ENCODE data around the gene TEX19. TPM values are rescaled to one million over a fixed set of nuclear protein-coding genes. Genes with fewer than 3 reads are reported as not detected.

Gene TEX19
- total and polyA plus RNA-seq, 2 experiments from 2014 or later = 0.10 to 0.66 TPM

- ATAC-seq = peak; percentile 15; the same call in 2 of the 3 replicates
- Mint-ChIP-seq H3K27me3 (ENCODE audit: insufficient read depth, low read depth, poor library complexity) (peaks cover 43% of the 10 kb centered on the region), H3K4me1 (no peaks in the 10 kb centered on the region; the same call in 2 of the 3 replicates), H3K9me3 (no peaks in the 10 kb centered on the region), H3K4me3 (no peak overlapping the region), H3K36me3 (ENCODE audit: low read depth) (no peaks in the 10 kb centered on the region), H3K27ac (no peak overlapping the region)
- Histone ChIP-seq H2AFZ (peak overlapping the region; percentile 66; the same call in 1 of the 2 replicates), H3K79me2 (replicated peaks; ENCODE audit: insufficient read depth) (no peaks in the 10 kb centered on the region), H3K4me1 (ENCODE audit: insufficient read depth) (no peaks in the 10 kb centered on the region; the same call in 1 of the 2 replicates), H3K27ac (ENCODE audit: low read depth) (no peak overlapping the region), H3K36me3 (ENCODE audit: insufficient read depth) (no peaks in the 10 kb centered on the region), H3K27me3 (ENCODE audit: insufficient read depth) (peaks cover 47% of the 10 kb centered on the region), H3K4me2 (peak overlapping the region; percentile 32; the same call in 1 of the 2 replicates), H3F3A (replicated peaks; ENCODE audit: low read depth) (no peaks in the 10 kb centered on the region), H4K20me1 (replicated peaks; ENCODE audit: insufficient read depth) (no peaks in the 10 kb centered on the region), H3K4me3 (no peak overlapping the region), H3K9me2 (ENCODE audit: insufficient read depth) (no peaks in the 10 kb centered on the region)
- no peak for DNase-seq (ENCODE audit: low spot score)
- TF ChIP-seq ZNF331 (CRISPR knock-in tag; IDR thresholded peaks at IDR 0.05; ENCODE audit: low read depth) = no peak
- TF ChIP-seq CTCF (conservative IDR thresholded peaks at IDR 0.05; ENCODE audit: low read depth in 2 of 2) = no peak
- TF ChIP-seq ZNF114 (CRISPR knock-in tag; IDR thresholded peaks at IDR 0.05) = no peak
- TF ChIP-seq POLR2AphosphoS5 (IDR thresholded peaks at IDR 0.05; ENCODE audit: low read depth) = no peak
- no peak for TF ChIP-seq EZH2 (IDR thresholded peaks at IDR 0.05; ENCODE audit: low read depth, unreplicated experiment)
These were observed 16.5 kb downstream of the TEX19 start for GRCh38 chr17:82375359-82376041.

- Histone ChIP-seq H3K9me2 (ENCODE audit: insufficient read depth) (no peaks in the 10 kb centered on the region), H3K27me3 (ENCODE audit: insufficient read depth) (peaks cover 41% of the 10 kb centered on the region), H3K79me2 (replicated peaks; ENCODE audit: insufficient read depth) (no peaks in the 10 kb centered on the region), H3K4me2 (no peak overlapping the region), H3K4me3 (no peak overlapping the region), H3K36me3 (ENCODE audit: insufficient read depth) (no peaks in the 10 kb centered on the region), H3K4me1 (ENCODE audit: insufficient read depth) (no peaks in the 10 kb centered on the region; the same call in 1 of the 2 replicates), H3F3A (replicated peaks; ENCODE audit: low read depth) (no peaks in the 10 kb centered on the region), H4K20me1 (replicated peaks; ENCODE audit: insufficient read depth) (no peaks in the 10 kb centered on the region), H2AFZ (no peak overlapping the region), H3K27ac (ENCODE audit: low read depth) (no peak overlapping the region)
- ATAC-seq (no peak), DNase-seq (ENCODE audit: low spot score) (no peak)
- H3K4me3 Mint-ChIP-seq = no peak overlapping the region
- no peaks in the 10 kb centered on the region; the same call in 2 of the 3 replicates for H3K9me3 Mint-ChIP-seq
- no peaks in the 10 kb centered on the region for H3K36me3 Mint-ChIP-seq (ENCODE audit: low read depth)
- H3K4me1 Mint-ChIP-seq = no peaks in the 10 kb centered on the region; the same call in 2 of the 3 replicates
- H3K27ac Mint-ChIP-seq = no peak overlapping the region
- peaks cover 40% of the 10 kb centered on the region for H3K27me3 Mint-ChIP-seq (ENCODE audit: insufficient read depth, low read depth, poor library complexity)
- TF ChIP-seq POLR2AphosphoS5 (IDR thresholded peaks at IDR 0.05; ENCODE audit: low read depth) = no peak
- no peak for TF ChIP-seq STAT1 (IDR thresholded peaks at IDR 0.05; ENCODE audit: unreplicated experiment)
- TF ChIP-seq EZH2phosphoT487 (IDR thresholded peaks at IDR 0.05; ENCODE audit: unreplicated experiment) = no peak
- TF ChIP-seq ZNF114 (CRISPR knock-in tag; IDR thresholded peaks at IDR 0.05) = no peak
- no peak for TF ChIP-seq ETS1 (IDR thresholded peaks at IDR 0.05)
- no peak for TF ChIP-seq CTCF (conservative IDR thresholded peaks at IDR 0.05; ENCODE audit: low read depth in 2 of 2)
- TF ChIP-seq EZH2 (IDR thresholded peaks at IDR 0.05; ENCODE audit: low read depth, unreplicated experiment) = no peak
- no peak for TF ChIP-seq JUNB (IDR thresholded peaks at IDR 0.05; ENCODE audit: unreplicated experiment)
These were observed 17.1 kb downstream of the TEX19 start for GRCh38 chr17:82376042-82376730.

Data from GM23338 (cell line).